HEK293 (cell line): ENCODE measurements around the gene ISOC2.

Source experiments
- CTCF ChIA-PET: fragments of 350-600 bp; formaldehyde crosslinking; extraction: SDS; loops from one replicate; lab custom pipeline; 2021; ENCODE audit warnings: antibody characterized with exemption; lab: Yijun Ruan, JAX
- POLR2A ChIA-PET: fragments of 300-600 bp; formaldehyde crosslinking; extraction: SDS; loops from one replicate; lab custom pipeline; 2020; ENCODE audit warnings: antibody characterized with exemption, inconsistent platforms; lab: Yijun Ruan, JAX
- H3K27ac ChIP-seq: fragments of 200-500 bp; sonication (Bioruptor generic); 2 replicates; pipeline ENCODE4 v1.5.1; 2014; ENCODE audit warnings: low read depth, low read length, control low read depth, inconsistent platforms; ENCODE audit errors: extremely low read depth
- H3K36me3 ChIP-seq, 2 experiments: fragments of 200-500 bp in 1 of 2; sonication (Bioruptor generic) in 1 of 2; 1 replicate in 1 of 2; 2 replicates in 1 of 2; pipeline ENCODE4 v1.5.1; 2014 to 2017; ENCODE audit warnings: inconsistent platforms in 2 of 2, low read length in 2 of 2; ENCODE audit not compliant: control insufficient read depth in 2 of 2, insufficient read depth in 1 of 2
- H3K4me1 ChIP-seq: fragments of 200-500 bp; sonication (Bioruptor generic); 2 replicates; pipeline ENCODE4 v1.5.1; 2014; ENCODE audit warnings: mild to moderate bottlenecking, low read length, inconsistent platforms; ENCODE audit not compliant: control insufficient read depth, insufficient read depth
- H3K4me3 ChIP-seq: 2 replicates; pipeline ENCODE4 v1.5.1; 2011; ENCODE audit warnings: low read depth, mild to moderate bottlenecking, control low read depth, low read length, moderate library complexity
- H3K9me3 ChIP-seq: fragments of 200-500 bp; sonication (Bioruptor generic); 2 replicates; pipeline ENCODE4 v1.5.1; 2014; ENCODE audit warnings: low read depth, low read length, inconsistent platforms; ENCODE audit not compliant: control insufficient read depth, insufficient read depth
- BCL11A ChIP-seq: fragments of 450-650 bp; formaldehyde crosslinking; IDR thresholded peaks from 2 replicates; pipeline ENCODE4 v1.5.1; 2016; ENCODE audit warnings: low read depth, missing biosample characterization, missing genetic modification characterization
- KLF10 ChIP-seq: fragments of 450-650 bp; IDR thresholded peaks from 2 replicates; pipeline ENCODE4 v1.5.1; 2018; ENCODE audit warnings: missing biosample characterization, mild to moderate bottlenecking, missing genetic modification characterization
- KLF9 ChIP-seq: fragments of 450-650 bp; formaldehyde crosslinking; IDR thresholded peaks from 2 replicates; pipeline ENCODE4 v1.5.1; 2016; ENCODE audit warnings: missing biosample characterization, missing genetic modification characterization, low read depth
- MEIS1 ChIP-seq: sonication (generic); formaldehyde crosslinking; IDR thresholded peaks from 2 replicates; pipeline ENCODE4 v1.8.1; 2022; ENCODE audit warnings: missing genetic modification reagents, mild to moderate bottlenecking, borderline replicate concordance
- ZBTB48 ChIP-seq: fragments of 450-650 bp; formaldehyde crosslinking; IDR thresholded peaks from 2 replicates; pipeline ENCODE4 v1.5.1; 2016; ENCODE audit warnings: missing biosample characterization, missing genetic modification characterization
- ZNF133 ChIP-seq: fragments of 450-650 bp; formaldehyde crosslinking; IDR thresholded peaks from 2 replicates; pipeline ENCODE4 v1.5.1; 2016; ENCODE audit warnings: missing biosample characterization, missing genetic modification characterization
- ZNF140 ChIP-seq: fragments of 450-650 bp; formaldehyde crosslinking; IDR thresholded peaks from 2 replicates; pipeline ENCODE4 v1.5.1; 2016; ENCODE audit warnings: missing biosample characterization, missing genetic modification characterization
- ZNF155 ChIP-seq: fragments of 450-650 bp; formaldehyde crosslinking; IDR thresholded peaks from 2 replicates; pipeline ENCODE4 v1.5.1; 2016; ENCODE audit warnings: missing biosample characterization, missing genetic modification characterization
- ZNF221 ChIP-seq: fragments of 450-650 bp; formaldehyde crosslinking; IDR thresholded peaks from 2 replicates; pipeline ENCODE4 v1.5.1; 2017; ENCODE audit warnings: missing biosample characterization, missing genetic modification characterization, borderline replicate concordance
- ZNF266 ChIP-seq: fragments of 450-650 bp; formaldehyde crosslinking; IDR thresholded peaks from 2 replicates; pipeline ENCODE4 v1.5.1; 2016; ENCODE audit warnings: missing biosample characterization, missing genetic modification characterization, low read depth
- ZNF311 ChIP-seq: fragments of 450-650 bp; formaldehyde crosslinking; IDR thresholded peaks from 2 replicates; pipeline ENCODE4 v1.5.1; 2017; ENCODE audit warnings: missing biosample characterization, missing genetic modification characterization, borderline replicate concordance
- ZNF423 ChIP-seq: fragments of 450-650 bp; formaldehyde crosslinking; IDR thresholded peaks from 2 replicates; pipeline ENCODE4 v1.5.1; 2016; ENCODE audit warnings: missing biosample characterization, missing genetic modification characterization
- ZNF660 ChIP-seq: fragments of 450-650 bp; IDR thresholded peaks from 2 replicates; pipeline ENCODE4 v1.5.1; 2018; ENCODE audit warnings: missing biosample characterization, mild to moderate bottlenecking, missing genetic modification characterization
- ZNF747 ChIP-seq: fragments of 450-650 bp; formaldehyde crosslinking; IDR thresholded peaks from 2 replicates; pipeline ENCODE4 v1.5.1; 2016; ENCODE audit warnings: missing biosample characterization, missing genetic modification characterization
- ZNF791 ChIP-seq: fragments of 450-650 bp; formaldehyde crosslinking; IDR thresholded peaks from 2 replicates; pipeline ENCODE4 v1.5.1; 2016; ENCODE audit warnings: missing biosample characterization, missing genetic modification characterization
- ZNF792 ChIP-seq: fragments of 450-650 bp; formaldehyde crosslinking; IDR thresholded peaks from 2 replicates; pipeline ENCODE4 v1.5.1; 2016; ENCODE audit warnings: missing biosample characterization, missing genetic modification characterization
- TF ChIP-seq, protein P1 (sequence below): fragments of 450-650 bp; formaldehyde crosslinking; IDR thresholded peaks from 2 replicates; pipeline ENCODE4 v1.5.1; 2016; ENCODE audit warnings: missing biosample characterization, missing genetic modification characterization
- TF ChIP-seq, protein P2 (sequence below): fragments of 450-650 bp; formaldehyde crosslinking; IDR thresholded peaks from 2 replicates; pipeline ENCODE4 v1.5.1; 2017; ENCODE audit warnings: missing biosample characterization, missing genetic modification characterization
- TF ChIP-seq, protein P3 (sequence below): fragments of 450-650 bp; formaldehyde crosslinking; IDR thresholded peaks from 2 replicates; pipeline ENCODE4 v1.5.1; 2016; ENCODE audit warnings: missing biosample characterization, missing genetic modification characterization, borderline replicate concordance
- TF ChIP-seq, protein P4 (sequence below): fragments of 450-650 bp; formaldehyde crosslinking; IDR thresholded peaks from 2 replicates; pipeline ENCODE4 v1.5.1; 2016; ENCODE audit warnings: missing biosample characterization, missing genetic modification characterization

ISOC2 gene

DNA sequence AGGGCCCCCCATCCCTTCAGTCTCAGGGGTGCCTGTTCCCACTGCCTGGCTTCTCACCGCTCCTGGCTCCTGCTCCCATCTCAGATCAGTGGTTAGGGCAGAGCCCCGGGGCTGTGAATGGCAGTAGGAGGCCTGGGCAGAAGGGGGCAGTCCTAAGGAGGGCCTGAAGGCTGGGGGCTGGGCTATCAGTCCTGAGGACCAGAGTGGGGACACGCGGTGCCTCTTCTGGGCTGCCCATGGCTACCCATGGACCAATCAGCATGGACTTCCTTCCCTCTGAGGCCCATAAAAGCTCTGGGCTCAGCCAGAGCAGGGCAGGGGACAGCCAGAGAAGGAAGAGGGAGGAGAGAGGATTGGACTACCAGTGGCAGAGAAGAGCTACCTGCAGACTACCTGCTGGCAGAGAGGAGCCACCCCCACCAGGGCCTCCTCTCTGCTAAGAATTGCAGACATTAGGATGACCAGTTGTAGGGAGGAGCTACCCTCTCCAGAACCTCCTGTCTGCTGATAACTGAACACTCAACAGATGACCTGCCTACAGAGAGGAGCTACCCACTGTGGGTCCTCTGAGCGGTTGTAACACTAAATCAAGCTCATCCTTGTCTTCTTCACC is 41.7 kb downstream of the ISOC2 start (continued):
- TF ChIP-seq, protein P1, sequence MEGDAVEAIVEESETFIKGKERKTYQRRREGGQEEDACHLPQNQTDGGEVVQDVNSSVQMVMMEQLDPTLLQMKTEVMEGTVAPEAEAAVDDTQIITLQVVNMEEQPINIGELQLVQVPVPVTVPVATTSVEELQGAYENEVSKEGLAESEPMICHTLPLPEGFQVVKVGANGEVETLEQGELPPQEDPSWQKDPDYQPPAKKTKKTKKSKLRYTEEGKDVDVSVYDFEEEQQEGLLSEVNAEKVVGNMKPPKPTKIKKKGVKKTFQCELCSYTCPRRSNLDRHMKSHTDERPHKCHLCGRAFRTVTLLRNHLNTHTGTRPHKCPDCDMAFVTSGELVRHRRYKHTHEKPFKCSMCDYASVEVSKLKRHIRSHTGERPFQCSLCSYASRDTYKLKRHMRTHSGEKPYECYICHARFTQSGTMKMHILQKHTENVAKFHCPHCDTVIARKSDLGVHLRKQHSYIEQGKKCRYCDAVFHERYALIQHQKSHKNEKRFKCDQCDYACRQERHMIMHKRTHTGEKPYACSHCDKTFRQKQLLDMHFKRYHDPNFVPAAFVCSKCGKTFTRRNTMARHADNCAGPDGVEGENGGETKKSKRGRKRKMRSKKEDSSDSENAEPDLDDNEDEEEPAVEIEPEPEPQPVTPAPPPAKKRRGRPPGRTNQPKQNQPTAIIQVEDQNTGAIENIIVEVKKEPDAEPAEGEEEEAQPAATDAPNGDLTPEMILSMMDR (tag by site-specific recombination): no peak

DNA sequence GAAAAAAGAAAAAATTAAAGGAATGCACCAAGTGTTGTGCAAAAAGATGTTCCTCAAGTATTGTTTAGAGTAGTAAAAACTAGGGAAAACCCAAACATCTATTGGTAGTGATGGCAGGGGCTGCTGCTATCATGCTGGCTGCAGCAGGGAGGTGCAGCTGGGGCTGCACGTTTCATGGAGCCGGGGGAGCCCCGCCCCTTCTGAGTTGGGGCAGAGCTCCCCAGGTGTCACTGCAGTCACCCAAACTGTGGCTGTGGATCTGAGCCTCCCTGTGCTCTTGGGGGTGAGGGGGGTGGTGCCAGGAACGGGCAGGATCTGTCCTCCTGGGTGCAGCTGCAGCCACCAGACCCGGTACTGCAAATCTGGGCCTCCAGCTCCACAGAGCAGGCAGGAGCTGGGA is 42.3 kb downstream of the ISOC2 start:
- ChIA-PET CTCF (interaction anchor here (0.6 to 4.2 kb wide), 21 partner anchors 9 to 545 kb away, joined by 3 to 58 read pairs (median 7); partner anchors contain the start of genes DNAAF3, FCAR and PPP6R1), POLR2A (interaction anchor here (0.7 to 1.4 kb wide), 3 partner anchors 12 to 156 kb away, joined by 4 to 11 read pairs (median 5); partner anchors contain the start of gene UBE2S)
- no peak overlapping the region for H3K27ac ChIP-seq
- TF ChIP-seq, protein P2, sequence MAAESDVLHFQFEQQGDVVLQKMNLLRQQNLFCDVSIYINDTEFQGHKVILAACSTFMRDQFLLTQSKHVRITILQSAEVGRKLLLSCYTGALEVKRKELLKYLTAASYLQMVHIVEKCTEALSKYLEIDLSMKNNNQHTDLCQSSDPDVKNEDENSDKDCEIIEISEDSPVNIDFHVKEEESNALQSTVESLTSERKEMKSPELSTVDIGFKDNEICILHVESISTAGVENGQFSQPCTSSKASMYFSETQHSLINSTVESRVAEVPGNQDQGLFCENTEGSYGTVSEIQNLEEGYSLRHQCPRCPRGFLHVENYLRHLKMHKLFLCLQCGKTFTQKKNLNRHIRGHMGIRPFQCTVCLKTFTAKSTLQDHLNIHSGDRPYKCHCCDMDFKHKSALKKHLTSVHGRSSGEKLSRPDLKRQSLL: no peak
- TF ChIP-seq, protein P1 (tag by site-specific recombination): no peak
- TF ChIP-seq ZNF266 (tag by site-specific recombination) (no peak), ZNF791 (no peak), ZNF311 (no peak), ZNF155 (no peak), ZNF423 (tag by site-specific recombination) (no peak), ZNF660 (no peak), MEIS1 (no peak), ZNF747 (no peak), ZNF133 (no peak), KLF10 (tag by site-specific recombination) (no peak), ZNF140 (tag by site-specific recombination) (no peak), ZNF792 (no peak), KLF9 (tag by site-specific recombination) (no peak), ZNF221 (tag by site-specific recombination) (no peak), BCL11A (tag by site-specific recombination) (no peak), ZBTB48 (no peak)
- TF ChIP-seq, protein P3, sequence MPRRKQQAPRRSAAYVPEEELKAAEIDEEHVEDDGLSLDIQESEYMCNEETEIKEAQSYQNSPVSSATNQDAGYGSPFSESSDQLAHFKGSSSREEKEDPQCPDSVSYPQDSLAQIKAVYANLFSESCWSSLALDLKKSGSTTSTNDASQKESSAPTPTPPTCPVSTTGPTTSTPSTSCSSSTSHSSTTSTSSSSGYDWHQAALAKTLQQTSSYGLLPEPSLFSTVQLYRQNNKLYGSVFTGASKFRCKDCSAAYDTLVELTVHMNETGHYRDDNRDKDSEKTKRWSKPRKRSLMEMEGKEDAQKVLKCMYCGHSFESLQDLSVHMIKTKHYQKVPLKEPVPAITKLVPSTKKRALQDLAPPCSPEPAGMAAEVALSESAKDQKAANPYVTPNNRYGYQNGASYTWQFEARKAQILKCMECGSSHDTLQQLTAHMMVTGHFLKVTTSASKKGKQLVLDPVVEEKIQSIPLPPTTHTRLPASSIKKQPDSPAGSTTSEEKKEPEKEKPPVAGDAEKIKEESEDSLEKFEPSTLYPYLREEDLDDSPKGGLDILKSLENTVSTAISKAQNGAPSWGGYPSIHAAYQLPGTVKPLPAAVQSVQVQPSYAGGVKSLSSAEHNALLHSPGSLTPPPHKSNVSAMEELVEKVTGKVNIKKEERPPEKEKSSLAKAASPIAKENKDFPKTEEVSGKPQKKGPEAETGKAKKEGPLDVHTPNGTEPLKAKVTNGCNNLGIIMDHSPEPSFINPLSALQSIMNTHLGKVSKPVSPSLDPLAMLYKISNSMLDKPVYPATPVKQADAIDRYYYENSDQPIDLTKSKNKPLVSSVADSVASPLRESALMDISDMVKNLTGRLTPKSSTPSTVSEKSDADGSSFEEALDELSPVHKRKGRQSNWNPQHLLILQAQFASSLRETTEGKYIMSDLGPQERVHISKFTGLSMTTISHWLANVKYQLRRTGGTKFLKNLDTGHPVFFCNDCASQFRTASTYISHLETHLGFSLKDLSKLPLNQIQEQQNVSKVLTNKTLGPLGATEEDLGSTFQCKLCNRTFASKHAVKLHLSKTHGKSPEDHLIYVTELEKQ (tag by site-specific recombination): no peak
- TF ChIP-seq, protein P4, sequence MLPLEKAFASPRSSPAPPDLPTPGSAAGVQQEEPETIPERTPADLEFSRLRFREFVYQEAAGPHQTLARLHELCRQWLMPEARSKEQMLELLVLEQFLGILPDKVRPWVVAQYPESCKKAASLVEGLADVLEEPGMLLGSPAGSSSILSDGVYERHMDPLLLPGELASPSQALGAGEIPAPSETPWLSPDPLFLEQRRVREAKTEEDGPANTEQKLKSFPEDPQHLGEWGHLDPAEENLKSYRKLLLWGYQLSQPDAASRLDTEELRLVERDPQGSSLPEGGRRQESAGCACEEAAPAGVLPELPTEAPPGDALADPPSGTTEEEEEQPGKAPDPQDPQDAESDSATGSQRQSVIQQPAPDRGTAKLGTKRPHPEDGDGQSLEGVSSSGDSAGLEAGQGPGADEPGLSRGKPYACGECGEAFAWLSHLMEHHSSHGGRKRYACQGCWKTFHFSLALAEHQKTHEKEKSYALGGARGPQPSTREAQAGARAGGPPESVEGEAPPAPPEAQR (tag by site-specific recombination): no peak
- H3K9me3 ChIP-seq: no peaks in the 10 kb centered on the region
- no peaks in the 10 kb centered on the region for H3K4me1 ChIP-seq
- H3K4me3 ChIP-seq: no peak overlapping the region
- no peaks in the 10 kb centered on the region for H3K36me3 ChIP-seq
